Progenitor cell of endocrine pancreas (in vitro differentiated cells): ENCODE measurements around the gene SPP2. TPM values are rescaled to one million over a fixed set of nuclear protein-coding genes. Genes with fewer than 3 reads are reported as not detected.

ENCODE experiments used
- DNase-seq: peaks from one replicate; pipeline ENCODE4 v3.0.0; 2021; ENCODE audit warnings: low spot score; ENCODE audit not compliant: unreplicated experiment
- H3K27ac Mint-ChIP-seq: 2 replicates; pipeline ENCODE4 v1.8.0; 2021; ENCODE audit warnings: mild to moderate bottlenecking, moderate library complexity, mixed read lengths
- H3K27me3 Mint-ChIP-seq: 2 replicates; pipeline ENCODE4 v1.8.0; 2021; ENCODE audit warnings: mixed read lengths
- H3K36me3 Mint-ChIP-seq: 2 replicates; pipeline ENCODE4 v1.8.0; 2022; ENCODE audit warnings: mixed read lengths; ENCODE audit not compliant: insufficient read depth
- H3K4me1 Mint-ChIP-seq: 2 replicates; pipeline ENCODE4 v1.8.0; 2021; ENCODE audit warnings: low read depth, mixed read lengths
- H3K4me3 Mint-ChIP-seq: 2 replicates; pipeline ENCODE4 v1.8.0; 2021; ENCODE audit warnings: low read depth, mild to moderate bottlenecking, moderate library complexity, mixed read lengths
- H3K9me3 Mint-ChIP-seq: 2 replicates; pipeline ENCODE4 v1.8.0; 2021; ENCODE audit warnings: low read depth, mixed read lengths
- total RNA-seq: library from RNA; stranded (reverse); gene quantifications from 2 replicates; pipeline ENCODE4 v1.2.1, GENCODE V29; 2021
- TF ChIP-seq, protein P1 (sequence below): fragments of 200-600 bp; sonication (generic); IDR thresholded peaks from one replicate; pipeline ENCODE4 v1.5.0; 2021; ENCODE audit warnings: antibody characterized with exemption, mild to moderate bottlenecking; ENCODE audit not compliant: unreplicated experiment

SPP2 gene
- total RNA-seq, 1 donor from 2014 or later: not detected

DNA sequence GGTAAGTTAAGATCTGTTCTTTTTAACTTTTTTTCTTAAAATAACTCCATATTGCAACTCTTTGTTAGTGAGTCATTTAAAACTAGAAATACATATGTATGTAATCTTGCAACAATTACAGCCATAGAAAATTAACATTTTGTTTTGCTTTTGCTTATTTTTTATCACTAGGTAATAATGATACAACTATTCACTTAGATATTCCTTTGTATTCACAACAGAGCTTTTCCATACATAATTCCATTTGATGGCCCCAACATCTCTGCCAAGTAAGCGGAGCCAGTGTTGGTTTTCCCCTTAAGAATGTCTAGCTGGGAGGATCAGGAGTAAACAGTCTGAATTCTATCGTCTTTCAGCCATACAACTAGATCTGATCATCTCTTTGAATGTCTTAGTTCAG, 16.1 kb downstream of the SPP2 start:
- no peak overlapping the region for H3K27ac Mint-ChIP-seq
- no peaks in the 10 kb centered on the region for H3K27me3 Mint-ChIP-seq
- H3K4me3 Mint-ChIP-seq: no peak overlapping the region
- peaks cover 9% of the 10 kb centered on the region for H3K9me3 Mint-ChIP-seq
- DNase-seq: no peak
- TF ChIP-seq, protein P1, sequence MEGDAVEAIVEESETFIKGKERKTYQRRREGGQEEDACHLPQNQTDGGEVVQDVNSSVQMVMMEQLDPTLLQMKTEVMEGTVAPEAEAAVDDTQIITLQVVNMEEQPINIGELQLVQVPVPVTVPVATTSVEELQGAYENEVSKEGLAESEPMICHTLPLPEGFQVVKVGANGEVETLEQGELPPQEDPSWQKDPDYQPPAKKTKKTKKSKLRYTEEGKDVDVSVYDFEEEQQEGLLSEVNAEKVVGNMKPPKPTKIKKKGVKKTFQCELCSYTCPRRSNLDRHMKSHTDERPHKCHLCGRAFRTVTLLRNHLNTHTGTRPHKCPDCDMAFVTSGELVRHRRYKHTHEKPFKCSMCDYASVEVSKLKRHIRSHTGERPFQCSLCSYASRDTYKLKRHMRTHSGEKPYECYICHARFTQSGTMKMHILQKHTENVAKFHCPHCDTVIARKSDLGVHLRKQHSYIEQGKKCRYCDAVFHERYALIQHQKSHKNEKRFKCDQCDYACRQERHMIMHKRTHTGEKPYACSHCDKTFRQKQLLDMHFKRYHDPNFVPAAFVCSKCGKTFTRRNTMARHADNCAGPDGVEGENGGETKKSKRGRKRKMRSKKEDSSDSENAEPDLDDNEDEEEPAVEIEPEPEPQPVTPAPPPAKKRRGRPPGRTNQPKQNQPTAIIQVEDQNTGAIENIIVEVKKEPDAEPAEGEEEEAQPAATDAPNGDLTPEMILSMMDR: no peak
- H3K4me1 Mint-ChIP-seq: no peaks in the 10 kb centered on the region
- H3K36me3 Mint-ChIP-seq: peaks cover 1% of the 10 kb centered on the region

DNA sequence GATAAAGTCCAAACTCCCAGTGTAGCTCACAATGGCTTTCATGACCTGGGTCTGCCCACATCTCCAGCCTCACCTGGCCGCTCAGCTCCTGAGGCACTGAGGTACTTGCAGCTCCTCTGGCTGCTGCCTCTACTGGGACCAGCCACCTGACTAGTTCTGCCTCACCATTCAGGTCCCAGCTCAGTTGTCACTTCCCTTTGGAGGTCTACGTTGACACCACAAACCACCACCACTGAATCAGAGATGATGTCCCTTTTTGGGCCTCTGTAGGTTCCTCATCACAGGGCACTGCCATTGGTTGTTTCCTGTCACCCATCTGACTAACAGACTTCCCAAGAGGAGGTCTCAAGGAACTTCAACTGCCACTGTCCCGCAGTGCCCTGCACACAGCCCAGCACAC, 21.2 kb downstream of the SPP2 start:
- H3K27ac Mint-ChIP-seq: no peak overlapping the region
- H3K4me1 Mint-ChIP-seq: peaks cover 10% of the 10 kb centered on the region
- H3K27me3 Mint-ChIP-seq: peaks cover 18% of the 10 kb centered on the region
- no peak for DNase-seq
- peaks cover 9% of the 10 kb centered on the region for H3K9me3 Mint-ChIP-seq
- TF ChIP-seq, protein P1: no peak
- no peak overlapping the region for H3K4me3 Mint-ChIP-seq
- H3K36me3 Mint-ChIP-seq: peaks cover 1% of the 10 kb centered on the region

DNA sequence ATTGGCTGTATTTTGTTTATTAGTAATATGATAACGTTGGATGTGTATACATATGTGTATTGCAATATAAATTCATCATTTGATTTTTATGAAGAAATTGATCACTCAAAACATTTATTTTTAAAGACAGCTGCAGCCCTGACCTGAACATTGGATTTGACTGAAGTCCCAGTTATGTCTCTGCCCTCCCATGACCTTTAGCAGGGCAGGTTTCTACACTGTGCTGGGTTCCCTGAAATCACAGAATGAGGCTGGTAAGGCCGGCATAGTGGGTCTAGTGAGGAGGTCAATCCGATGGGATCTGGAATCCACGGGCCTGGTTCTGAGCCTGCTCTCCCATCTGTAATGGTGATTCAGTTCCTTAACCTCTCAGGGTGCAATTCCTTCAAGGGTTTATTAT, 22.0 kb downstream of the SPP2 start:
- TF ChIP-seq, protein P1: no peak
- Mint-ChIP-seq H3K27ac (no peak overlapping the region), H3K9me3 (peaks cover 9% of the 10 kb centered on the region), H3K4me3 (no peak overlapping the region), H3K27me3 (peaks cover 20% of the 10 kb centered on the region), H3K36me3 (peaks cover 1% of the 10 kb centered on the region), H3K4me1 (peaks cover 14% of the 10 kb centered on the region)
- no peak for DNase-seq

DNA sequence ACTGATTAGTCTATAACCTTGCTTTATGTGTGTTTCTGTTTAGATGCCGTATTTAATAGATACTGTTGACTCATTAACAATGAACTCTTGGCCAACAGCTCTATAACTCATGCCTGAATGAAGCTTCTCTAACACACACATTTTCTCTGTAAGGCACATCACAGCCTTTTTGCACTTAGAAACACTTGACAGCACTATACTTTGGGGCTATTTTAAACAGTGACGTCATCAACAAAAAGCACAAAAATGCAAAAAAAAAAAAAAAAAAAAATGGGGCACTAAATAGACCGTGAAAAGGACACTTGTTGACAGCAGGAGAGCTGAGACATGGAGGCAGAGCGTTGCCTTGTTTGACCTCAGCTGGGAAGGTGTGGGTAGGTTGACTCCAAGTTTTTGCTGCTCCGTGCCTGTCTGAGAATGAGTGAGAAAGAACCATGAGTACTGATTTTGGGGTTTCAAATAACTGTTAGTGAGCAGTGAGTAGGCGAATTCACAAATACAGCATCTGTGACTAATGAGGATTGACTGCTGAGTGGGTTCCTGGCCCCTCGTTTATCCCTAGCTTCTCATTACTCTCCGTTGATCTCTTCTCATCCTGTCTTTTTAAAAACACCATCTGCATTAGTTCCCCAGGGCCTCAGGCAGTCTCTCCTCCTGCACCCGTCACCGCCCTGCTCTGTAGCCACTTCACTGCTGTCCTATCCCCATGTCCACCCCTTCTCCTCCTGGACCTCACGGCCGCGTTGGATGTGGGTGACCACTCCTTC, 24.4 kb downstream of the SPP2 start:
- Mint-ChIP-seq H3K4me3 (no peak overlapping the region), H3K27me3 (peaks cover 20% of the 10 kb centered on the region), H3K9me3 (no peaks in the 10 kb centered on the region), H3K4me1 (peaks cover 14% of the 10 kb centered on the region), H3K36me3 (no peaks in the 10 kb centered on the region), H3K27ac (no peak overlapping the region)
- no peak for DNase-seq
- TF ChIP-seq, protein P1: no peak

DNA sequence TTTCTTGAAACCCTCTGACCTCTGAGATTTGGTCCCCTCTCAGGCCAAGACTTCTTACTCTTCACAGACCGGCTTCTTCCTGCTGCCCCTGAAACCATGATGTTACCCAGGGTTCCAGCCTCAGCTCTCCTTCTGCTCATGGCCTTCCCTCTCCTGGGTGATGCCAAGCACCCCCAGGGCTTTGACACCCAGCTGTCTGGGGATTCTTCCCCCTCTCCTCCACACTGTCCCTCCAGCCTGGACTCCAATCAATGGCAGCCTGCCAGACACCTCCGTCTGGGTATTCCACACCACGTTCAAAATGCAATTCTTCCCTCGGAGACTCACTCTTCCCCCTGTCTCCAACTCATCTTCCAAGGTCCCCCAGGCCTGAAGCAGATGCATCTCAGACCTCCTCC, 25.0 kb downstream of the SPP2 start:
- TF ChIP-seq, protein P1: no peak
- Mint-ChIP-seq H3K27ac (no peak overlapping the region), H3K27me3 (peaks cover 20% of the 10 kb centered on the region)

More for the DNA sequence above, 25.0 kb downstream of the SPP2 start:
- no peak for DNase-seq
- Mint-ChIP-seq H3K4me1 (peaks cover 14% of the 10 kb centered on the region), H3K9me3 (no peaks in the 10 kb centered on the region), H3K4me3 (no peak overlapping the region), H3K36me3 (no peaks in the 10 kb centered on the region)
